GM19463 (cell line): Measurements from ENCODE around the gene GRID1.
"Not testable (repeated sequence)": the region's sequence is repeated elsewhere in the genome, so short reads cannot be mapped to it uniquely, and the experiment has no call there.

Experiments
- ATAC-seq: cut with Tn5 transposase; IDR thresholded peaks from one replicate; pipeline ENCODE4 v1.9.1; 2021; ENCODE audit warnings: mild to moderate bottlenecking, moderate library complexity; ENCODE audit not compliant: unreplicated experiment

GRID1 gene

DNA sequence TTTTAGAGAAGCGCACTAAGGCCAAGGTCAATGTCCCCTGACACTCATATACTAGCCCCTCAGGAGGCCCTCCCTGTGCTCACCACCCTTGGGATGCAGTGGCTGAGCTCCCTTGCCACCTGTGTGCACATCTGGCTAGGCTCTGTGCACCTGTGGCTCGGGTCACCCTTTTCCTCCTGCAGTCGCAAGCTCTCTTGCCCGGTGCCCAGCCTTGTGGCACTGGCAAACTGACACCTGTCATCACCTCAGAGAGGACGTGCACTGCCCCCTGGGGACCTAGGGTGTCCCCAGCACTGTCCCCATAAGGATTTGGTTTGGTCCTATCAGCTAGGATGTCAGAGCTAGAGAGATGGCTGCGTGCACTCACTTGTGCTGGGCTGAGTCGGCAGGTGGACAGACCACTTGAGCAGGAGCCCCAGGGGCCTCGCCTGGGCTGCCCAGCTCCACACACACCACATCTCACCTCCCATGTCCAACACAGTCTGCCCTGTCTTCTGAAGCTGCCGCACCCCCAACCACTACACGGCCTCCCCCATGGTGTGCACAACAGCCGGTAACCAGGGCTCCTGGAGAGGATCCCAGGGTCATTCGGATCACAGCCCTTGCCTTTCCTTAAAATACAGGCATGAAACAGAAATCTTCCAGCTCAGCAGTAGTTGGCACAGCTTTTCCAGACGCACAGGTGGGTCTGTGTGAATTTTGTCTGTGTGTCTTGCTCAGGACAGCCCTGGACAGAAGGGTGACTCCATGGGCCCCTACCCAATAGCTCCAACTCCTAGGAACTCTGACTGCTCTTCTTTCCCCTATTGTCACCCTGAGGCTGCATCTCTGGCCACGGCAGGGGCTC, 111.0 kb downstream of the GRID1 start:
- no peak for ATAC-seq

DNA sequence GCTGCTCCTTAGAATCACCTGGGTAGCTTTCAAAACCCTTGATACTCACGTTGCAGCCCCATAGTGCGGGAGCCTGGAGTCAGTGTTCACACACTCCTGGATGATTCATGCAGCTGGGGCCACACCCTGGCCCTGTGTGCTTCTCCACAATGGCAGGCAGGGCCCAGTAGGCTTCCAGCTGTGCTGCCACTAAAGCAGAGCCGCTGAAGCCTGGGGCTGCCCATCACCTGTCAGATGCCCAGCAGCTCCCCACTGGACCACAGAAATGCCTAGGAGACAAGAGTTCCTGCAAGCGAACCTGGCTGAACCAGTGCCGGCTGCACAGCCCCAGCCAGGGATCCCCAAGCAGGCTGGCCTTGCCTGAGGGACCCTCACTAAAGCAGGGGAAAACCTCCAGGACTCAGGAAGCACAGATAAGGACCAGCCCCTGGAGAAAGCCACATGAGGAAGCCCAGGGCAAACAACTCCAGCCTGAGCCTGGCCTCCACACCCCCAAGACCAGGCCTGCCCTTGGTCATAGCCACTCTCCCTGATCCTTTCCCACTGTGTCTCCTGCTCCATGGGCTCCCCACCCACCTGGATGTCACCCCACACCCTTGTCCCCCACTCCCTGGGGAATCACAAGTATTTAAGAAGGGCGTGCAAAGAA, 111.9 kb downstream of the GRID1 start:
- ATAC-seq = no peak

GRCh38 chr10:86254081-86254480, 112.5 kb downstream of the GRID1 start:
- ATAC-seq = no peak

- no peak for ATAC-seq
These were observed 113.2 kb downstream of the GRID1 start for GRCh38 chr10:86253091-86254072.

DNA sequence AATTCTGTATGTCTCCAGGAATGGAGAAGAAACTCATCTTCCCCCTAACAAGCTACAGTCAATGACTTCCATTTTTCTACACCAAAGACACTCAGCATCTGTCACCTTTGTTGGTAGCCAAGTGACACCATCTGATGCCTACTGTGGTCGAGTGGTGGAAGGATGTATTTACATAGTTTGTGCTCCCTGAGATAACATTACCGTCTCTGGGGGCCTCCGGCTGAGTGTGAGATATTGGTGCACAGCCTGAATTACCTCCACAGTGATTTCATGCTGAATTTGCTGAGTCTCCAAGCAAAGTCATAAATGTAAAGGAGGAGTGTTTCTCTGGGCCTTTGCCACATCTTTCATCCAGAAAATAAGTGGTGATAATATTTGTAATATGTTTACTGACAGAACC, 114.0 kb downstream of the GRID1 start:
- ATAC-seq = no peak

- ATAC-seq = no peak
These were observed 114.5 kb downstream of the GRID1 start for GRCh38 chr10:86252079-86252478.

- no peak for ATAC-seq
These were observed 115.2 kb downstream of the GRID1 start for GRCh38 chr10:86251426-86251825.

- no peak for ATAC-seq
These were observed 116.2 kb downstream of the GRID1 start for GRCh38 chr10:86250399-86250798.

DNA sequence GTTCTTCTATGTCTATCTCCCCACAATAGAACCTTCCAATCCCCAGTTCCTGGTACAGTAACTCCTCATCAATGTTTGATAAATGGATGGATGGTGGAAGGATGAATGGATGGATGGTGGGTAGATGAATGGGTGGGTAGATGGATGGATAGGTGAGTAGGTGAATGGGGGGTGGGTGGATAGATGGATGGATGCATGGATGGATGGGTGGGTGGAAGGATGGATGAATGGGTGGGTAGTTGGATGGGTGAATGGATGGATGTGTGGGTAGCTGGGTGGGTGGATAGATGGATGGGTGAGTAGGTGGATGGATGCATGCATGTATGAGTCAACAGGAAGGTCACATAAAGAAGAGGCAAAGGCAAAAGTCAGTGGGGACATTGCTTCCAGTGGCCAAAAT, 116.8 kb downstream of the GRID1 start:
- ATAC-seq = no peak

DNA sequence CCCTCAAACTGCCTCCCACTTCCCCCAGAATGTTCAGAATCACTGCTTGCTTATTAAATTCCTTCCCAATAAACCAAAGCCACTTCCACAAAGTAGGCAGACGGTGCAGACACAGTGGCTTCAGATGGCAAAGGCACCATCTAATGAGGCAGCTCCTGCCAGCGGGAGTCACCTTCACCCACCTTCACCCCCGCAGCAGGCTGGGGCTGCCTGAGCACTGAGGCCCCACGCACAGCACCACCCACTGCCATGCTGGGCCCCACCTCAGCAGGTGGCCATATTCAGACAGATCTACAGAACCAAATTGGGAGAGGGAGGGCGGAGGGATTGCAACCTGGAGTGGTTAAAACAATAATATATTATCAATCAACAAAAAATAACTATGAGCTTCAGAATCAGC, 118.5 kb downstream of the GRID1 start:
- no peak for ATAC-seq

GRCh38 chr10:86247588-86247987, 119.0 kb downstream of the GRID1 start:
- no peak for ATAC-seq

DNA sequence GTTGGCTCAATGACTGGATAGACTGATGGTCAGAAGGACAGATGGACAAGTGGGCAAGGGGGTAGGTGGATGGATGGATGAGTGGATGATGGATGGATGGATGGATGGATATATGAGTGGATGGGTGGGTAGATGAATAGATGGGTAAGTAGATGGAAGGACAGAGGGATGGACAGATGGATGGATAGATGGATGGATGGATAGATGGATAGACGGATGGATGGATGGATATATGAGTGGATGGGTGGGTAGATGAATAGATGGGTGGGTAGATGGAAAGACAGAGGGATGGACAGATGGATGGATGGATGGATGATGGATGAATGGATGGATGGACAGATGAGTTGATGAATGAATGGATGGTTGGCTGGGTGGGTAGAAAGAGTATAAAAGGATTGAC, 119.5 kb downstream of the GRID1 start:
- no peak for ATAC-seq

GRCh38 chr10:86246279-86246940, 120.2 kb downstream of the GRID1 start:
- no peak for ATAC-seq

GRCh38 chr10:86245015-86245394, 121.6 kb downstream of the GRID1 start:
- no peak for ATAC-seq

DNA sequence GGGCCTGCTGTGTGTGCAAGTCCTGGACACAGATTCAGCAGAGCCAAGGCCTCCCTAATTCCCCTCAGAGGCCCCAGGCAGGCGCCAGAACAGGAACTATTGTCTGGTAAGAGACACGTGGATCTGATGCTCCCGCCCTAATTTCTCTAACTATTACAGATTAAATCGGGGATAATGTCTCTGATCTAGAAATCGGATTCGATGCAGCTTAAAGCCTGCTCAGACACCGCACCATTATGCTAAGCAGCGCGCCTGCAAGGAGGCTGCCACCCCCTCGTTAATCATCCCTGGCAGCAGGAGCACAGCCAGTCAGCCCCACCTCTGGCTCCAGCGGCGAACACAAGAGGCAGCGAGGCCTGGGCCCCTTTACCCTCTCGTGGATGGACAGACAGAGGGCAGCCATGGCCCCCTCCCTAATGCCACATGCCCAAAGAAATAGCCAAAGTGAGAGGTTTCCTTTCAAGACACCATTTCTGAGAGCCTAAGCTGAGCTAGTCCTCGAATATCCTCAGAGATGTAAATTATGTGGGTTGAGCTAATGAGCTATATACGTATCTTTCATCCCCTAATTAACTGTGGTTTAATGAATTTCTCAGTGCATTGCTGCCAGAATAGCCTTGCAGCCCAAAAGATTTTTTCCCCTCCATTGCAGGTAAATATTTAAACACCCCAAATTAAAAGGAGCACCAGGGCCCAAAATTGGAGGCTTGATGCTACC, 122.1 kb downstream of the GRID1 start:
- no peak for ATAC-seq

DNA sequence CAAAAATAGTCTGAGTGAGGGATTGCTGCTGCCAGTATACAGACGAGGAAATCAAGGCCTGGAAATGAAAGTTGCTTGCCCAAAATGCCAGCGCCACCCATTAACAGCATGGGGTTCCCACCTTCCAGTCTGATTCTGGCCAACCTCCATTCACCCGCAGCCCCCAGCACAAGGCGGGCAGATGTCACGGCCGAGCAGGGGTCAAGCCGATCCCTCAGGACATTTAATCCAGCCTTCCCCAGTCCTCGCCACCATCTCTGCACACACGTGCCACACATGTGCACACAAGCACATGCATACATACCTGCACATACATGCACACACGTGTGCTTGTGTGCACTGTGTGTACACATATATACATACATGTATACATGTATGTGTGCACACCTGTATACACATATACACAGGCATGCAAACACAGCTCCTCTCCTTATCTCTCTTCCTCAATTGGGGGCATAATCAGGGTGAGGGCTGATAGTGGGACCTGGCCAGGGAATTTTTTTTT, 122.9 kb downstream of the GRID1 start:
- ATAC-seq = no peak

GRCh38 chr10:86242761-86243160, 123.8 kb downstream of the GRID1 start:
- no peak for ATAC-seq

- ATAC-seq = not testable (repeated sequence)
These were observed 128.5 kb downstream of the GRID1 start for GRCh38 chr10:86238089-86238488.

- no peak for ATAC-seq
These were observed 131.9 kb downstream of the GRID1 start for GRCh38 chr10:86234541-86235270.
